NCI-H1436 (cell line): Measurements from ENCODE around the gene BZW1.

Experiments used
- DNase-seq: peaks from one replicate; lab custom pipeline; 2025; lab: John Stamatoyannopoulos, UW

The BZW1 gene

DNA sequence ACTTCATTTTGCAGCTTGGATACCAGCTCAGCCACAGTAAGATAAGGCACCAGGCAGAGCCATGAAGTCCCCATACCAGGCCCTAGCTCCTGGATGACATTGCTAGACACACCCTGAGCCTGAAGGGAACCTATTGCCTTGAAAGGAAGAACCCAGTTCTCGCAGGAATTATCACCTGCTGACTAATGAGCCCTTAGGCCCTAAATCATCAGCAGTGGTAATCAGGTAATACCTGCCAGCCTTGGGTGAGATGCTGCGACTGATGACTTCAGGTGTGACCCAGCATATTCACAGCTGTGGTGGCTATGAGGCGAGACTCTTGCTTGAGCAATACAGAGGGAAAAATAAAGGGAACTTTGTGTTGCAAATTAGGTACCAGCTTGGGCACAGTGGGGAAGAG lies 27.8 kb downstream of the BZW1 start:
- DNase-seq: no peak

DNA sequence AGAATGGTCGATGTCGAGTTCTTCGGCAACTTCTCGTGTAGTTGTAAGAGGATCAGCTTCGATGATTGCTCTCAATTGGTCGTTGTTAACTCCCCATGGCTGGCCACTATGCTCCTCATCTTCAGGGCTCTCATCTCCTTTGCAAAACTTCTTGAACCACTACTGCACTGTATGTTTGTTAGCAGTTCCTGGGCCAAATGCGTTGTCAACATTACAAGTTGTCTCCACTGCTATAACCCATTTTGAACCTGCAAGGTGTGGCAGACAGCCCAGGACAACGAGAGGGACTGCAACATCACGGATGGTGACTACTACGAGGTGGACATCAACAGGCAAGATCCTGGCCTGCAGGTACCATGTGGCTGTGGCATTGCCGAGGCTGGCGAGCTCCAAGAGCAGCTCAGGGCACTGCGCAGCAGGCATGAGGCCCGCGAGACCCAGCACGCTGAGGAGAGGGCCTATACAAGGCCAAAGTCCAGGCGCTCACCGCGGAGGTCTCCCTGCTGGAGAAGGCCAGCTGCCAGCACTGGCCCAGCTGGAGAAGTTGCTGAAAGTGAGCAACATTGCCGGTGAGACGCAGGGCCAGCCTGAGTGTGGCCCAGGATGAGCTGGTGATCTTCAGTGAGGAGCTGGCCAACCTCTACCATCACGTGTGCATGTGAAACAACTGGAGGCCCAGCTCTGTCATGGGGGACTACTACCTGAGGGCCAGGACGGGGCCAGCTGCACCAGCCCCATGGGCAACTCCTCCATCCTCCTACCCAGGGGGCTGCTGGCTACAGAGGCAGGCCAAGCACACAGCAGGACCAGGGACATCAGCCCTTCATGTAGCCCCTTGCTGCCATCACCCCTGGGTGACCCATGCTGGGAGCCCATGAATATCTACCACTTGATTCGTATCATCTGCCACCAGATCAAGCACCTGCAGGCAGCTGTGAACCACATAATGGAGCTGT lies 32.6 kb downstream of the BZW1 start:
- DNase-seq: no peak

DNA sequence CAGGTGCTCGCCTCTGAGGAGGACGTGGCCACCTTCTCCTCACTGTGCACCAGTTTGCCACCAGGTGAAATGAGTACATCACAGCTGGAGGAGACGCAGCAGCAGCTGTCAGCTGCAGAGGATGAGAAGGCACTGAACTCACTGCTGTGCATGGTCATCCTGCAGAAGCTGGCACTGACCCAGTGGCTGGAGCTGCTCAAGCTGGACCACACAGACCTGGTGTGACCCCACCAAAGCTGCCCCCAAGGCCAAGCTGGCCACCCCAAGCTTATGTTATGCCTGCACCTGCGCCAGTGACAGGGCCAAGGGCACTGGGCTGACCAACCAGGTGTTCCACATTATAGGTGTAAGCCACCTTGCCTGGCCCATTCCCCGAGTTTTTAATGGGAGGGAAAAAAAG lies 33.5 kb downstream of the BZW1 start:
- DNase-seq: no peak

DNA sequence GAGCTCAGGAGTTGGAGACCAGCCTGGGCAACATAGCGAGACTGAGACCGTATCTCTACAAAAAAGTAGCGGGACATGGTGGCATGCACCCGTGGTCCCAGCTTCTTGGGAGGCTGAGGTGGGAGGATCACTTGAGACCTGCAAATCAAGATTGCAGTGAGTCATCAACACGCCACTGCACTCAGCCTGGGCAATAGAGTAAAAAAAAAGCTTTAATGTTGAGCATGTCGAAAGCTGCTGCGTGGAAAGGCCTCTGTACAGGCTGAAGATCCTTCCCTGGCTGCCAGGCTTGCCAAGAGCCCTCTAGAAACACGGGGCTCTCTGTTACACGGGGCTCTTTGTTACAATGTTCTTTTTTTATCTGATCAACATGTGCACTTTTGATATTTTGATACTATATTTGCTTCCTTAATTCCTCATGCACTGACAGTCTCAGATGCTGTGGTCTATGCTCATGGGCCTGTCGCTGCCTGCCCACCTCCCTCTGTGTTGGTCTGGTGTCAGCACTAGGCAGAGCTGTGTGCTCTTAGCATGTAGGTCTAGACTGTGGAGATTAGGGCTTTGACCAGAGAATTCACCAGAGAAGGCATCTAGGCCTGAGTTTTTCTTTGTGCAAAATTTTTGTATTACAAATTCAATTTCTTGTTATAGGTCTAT lies 34.1 kb downstream of the BZW1 start:
- no peak for DNase-seq

DNA sequence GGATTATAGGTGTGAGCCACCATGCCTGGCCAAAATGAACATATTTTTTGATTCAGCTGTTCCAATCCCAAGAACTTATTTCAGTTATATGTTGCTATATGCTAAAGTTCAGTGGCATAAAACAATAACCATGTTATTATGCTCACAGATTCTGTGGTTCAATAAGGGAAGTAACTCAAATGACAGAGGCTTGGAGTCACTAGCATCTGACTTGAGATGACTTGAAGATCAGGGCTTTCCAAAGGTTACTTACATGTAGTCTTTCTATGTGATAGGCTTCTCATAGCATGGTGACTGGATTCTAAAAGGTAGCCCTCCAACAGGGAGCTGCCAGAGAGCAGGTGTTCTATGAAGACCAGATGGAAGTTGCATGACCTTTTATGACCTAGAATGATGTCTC lies 35.6 kb downstream of the BZW1 start:
- DNase-seq: no peak

DNA sequence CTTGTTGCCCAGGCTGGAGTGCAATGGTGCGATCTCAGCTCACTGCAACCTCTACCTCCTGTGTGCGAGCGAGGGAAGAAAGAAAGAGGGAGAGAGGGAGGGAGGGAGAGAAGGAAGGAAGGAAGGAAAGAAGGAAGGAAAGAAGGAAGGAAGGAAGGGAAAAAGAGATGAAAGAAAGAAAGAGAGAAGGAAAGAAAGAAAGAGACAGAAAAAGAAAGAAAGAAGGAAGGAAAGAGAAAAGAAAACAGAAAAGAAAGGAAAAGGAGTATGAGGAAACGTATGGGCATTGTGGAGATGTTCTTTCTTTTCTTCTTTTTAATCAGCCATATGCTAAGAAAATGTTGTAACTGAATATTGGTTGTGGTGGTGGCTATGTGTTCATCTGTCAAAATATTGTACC lies 36.2 kb downstream of the BZW1 start:
- no peak for DNase-seq

DNA sequence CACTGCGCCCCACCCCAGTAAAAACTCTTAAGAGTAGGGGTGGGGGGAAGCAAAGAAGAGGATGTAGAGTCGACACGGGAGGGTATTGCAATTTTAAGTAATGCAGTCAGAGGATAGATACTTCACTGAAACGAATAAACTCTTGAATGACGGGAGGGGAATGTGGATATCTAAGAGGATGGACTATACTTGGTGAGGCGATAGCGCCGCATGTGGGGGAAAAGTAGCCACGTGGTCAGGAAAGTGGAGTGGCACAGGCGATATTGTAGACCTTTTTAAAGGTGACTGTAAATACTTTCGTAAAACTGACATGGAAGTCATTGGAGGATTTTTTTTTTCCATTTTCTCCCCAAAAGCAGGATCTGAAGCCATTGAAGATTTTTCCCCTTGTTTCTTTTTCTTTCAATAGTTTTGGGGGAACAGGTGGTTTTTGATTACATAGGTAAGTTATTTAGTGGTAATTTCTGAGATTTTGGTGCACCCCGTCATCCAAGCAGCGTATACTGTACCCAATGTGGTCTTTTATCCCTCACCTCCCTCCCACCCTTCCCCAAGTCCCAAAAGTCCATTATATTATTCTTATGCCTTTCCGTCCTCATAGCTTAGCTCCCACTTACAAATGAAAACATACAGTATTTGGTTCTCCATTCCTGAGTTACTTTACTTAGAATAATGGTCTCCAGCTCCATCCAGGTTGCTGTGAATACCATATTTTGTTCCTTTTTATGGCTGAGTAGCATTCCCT lies 39.0 kb downstream of the BZW1 start:
- no peak for DNase-seq

DNA sequence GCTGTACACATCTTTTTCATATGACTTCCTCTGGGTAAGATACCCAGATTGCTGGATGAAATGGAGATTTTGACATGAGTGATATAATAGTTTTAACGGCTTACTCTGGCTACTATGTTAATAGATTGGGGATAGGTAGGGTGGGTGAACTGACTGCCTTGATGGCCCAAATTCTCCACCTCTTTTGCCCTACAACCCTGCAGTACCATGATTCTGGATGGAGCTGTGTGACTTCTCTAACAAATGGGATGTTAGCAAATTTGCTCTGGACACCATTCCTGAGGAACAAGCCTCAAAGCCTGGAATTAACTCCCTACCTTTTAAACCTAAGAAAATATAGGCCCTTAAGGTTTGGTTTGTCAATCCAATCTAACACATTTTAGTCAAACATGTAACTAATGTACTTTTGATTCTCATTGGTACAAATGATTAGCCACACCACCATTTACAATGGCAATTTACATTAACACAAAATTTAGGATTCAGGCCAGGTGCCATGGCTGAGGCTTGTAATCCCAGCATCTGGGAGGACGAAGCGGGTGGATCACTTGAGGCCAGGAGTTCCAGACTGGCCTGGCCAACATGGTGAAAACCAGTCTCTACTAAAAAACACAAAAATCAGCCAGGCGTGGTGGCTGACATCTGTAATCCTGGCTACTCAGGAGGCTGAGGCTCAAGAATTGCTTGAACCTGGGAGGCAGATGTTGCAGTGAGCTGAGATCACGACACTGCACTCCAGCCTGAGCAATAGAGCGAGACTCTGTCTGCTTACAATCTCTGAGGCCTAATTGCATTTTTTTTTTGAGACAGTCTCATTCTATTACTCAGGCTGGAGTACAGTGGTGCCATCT lies 39.9 kb downstream of the BZW1 start:
- no peak for DNase-seq

DNA sequence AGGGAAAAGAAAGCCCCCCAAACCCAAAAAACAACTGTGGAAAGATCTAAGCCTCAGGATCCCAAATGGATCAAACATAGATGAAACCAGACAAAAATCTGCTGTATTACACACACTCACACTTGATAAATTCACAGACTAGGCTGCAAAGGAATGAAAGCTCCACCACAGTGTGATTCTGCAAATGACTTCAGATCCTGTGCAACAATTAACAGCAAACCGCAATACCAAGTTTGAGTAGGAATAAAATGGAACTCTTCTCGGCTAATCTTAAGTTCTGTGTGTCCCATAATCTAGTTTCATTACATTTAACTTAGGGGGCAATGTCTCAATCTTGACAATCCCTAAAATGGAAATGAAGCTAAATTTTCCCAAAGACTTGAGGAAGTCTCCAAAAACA lies 40.9 kb downstream of the BZW1 start:
- DNase-seq: no peak

DNA sequence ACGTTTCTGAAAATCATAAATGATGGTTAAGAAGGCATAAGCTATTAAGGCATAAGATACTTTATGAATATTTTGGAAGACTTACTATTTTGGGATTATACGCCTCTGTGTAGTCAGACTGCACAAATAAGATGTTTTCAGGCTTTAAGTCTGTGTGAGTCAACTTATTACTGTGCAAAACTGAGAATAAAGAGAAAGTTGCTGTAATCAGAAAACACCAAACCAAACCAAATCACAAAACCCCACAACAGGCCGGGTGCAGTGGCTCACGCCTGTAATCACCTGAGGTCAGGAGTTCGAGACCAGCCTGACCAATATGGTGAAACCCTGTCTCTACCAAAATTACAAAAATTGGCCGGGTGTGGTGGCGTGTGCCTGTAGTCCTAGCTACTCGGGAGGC lies 45.1 kb downstream of the BZW1 start:
- no peak for DNase-seq

DNA sequence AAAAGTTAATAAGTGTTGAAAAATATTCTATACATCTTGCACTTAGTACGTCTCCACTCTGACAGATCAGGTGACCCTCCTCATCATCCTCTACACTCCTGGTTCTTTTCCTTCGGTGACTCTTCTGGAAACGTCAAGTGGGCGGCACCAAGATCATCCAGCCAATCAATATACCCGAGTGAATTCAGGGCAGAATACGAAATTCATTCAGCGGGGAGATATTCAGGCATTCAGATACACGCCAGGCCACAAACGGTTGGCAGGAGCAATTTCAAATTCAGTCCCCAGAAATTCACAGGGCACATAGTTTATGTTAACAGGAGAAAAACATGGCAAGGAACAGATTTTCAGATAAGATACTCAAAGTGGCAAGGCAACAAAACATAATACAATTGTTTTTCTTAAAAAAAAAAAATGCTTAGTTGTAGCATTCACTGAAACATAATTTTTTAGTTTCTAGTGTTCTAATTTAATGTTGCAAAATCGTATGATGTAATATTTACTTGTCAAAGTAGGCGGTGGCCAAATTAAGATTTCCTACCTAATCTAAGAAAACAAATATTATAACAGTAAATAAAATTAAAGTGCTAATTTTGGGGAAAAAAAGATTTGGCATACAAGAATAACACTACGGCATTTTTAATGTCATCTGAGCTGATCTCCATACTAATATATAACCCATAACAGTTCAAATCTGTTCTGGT lies 48.5 kb downstream of the BZW1 start:
- no peak for DNase-seq

DNA sequence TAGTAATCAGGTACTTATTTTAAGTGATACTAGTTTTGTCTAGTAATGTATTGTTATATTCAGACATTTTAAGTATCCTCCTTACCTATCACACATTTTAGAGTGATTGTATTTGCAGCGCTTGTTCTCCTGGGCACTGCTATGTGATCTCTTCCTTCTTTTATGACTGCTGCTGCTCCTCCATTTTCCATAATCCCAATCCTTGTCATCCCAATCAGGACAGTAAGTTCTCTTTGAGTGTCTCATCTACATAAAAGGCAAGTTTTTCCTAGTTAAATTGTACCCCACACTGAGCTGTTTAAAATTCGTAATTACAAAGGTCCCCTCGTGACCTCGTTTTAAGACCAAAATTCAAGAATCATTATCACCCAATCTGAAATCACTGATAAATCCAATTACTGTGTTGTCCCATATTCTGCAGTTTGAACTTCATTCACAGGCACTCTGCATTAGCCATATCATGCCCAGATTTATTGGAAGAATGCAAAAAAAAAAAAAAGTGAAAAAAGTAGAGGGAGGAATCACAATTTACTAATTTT lies 50.0 kb downstream of the BZW1 start:
- no peak for DNase-seq

DNA sequence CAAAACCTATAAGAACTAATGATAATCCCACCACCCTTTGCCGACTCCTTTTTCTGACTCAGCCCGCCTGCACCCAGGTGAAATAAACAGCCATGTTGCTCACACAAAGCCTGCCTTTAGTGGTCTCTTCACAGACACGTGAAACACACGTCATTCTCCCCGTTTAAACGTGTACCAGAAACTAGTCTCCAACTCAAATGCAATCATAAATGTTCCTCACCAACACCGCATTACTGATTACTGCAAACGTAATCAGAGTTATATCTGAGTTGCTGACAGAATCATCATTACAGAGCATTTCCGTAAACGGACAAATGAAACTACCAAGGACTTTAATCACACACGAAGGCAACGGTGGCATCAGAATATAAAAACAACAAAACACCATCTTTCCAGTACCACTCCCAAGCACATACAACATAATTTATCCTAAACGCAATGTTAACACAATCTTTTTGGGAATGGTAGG lies 50.9 kb downstream of the BZW1 start:
- peak; percentile 18 for DNase-seq

DNA sequence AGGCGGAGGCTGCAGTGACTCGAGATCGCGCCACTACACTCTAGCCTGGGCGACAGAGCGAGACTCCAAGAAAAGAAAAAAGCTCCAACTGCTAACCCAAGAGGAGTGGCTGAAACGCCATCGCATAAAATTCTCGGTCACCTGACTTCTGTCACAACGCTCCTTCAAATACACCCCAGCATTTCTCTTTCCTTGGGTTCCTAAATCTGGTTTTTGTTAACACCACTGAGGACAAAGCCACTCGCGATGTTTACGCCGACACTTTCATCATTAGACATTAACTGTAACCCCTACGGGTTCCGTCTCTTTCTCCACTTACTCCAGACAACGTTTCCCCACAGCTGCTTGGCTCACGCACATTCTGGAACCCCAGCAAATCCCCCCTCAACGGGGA lies 52.1 kb downstream of the BZW1 start:
- DNase-seq: peak; percentile 13

DNA sequence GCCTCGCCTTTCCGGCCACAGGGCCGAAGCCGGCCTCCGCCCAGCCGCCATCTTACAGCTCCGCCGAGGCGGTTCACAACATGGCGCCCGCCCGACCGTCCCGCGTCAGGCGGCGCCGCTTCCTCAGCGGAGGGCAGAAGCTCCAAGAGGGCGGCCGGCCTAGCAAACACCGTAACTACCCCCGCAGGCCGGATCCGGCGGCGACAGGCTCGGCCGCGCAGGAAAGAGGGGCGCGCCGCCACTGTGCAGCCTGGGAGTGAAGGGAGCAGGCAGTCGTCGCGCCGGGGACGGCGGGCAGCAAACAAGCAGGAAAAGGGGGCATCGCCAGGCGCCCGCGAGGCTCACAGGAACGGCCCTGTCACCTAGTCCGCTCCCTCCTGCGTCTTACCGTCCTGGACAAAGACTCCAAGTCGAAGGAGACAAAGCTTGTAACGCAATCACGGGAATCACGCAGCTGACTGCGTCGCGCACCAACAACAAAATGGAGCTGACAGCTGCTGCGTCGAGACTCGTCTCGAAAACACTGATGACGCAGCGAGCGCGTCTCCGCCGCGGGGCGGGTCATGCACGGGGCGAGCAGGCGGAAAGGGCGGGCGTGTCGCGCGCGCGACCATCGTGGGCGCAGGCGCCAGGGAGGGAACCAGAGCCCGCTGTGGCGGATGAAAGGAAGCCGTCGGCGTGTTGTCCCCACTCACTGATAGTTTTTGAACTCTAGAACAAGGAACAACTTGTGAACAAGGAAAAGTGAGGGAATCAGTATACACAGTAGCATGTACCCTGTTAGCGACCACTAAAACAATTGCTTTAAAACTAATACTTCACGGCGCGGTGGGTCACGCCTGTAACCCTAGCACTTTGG lies 52.7 kb downstream of the BZW1 start, which contains the start of gene CLK1:
TSS of gene CLK1 (minus strand) at position 483 of the 859 bp plus-strand sequence. CDS start 2,796 bp downstream, outside the sequence.
- peak; percentile 92 for DNase-seq

DNA sequence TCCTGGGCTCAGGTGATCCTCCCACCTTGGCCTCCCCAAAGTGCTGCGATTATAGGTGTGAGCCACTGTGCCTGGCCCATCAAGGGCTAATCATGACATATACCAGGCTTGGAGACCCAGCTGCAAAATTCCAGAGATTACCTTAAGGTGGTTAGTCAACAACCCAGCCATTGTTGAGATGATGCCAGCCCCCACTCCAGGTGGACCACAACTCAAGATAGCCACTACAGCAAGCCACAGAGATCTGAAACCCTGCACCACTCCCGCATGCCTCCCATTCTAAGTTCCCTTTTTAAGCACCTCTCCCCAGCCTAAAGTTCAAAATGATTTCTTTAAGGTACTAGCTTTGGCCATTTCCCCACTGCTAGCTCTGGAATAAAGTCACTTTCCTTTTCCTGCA lies 57.3 kb downstream of the BZW1 start:
- no peak for DNase-seq

DNA sequence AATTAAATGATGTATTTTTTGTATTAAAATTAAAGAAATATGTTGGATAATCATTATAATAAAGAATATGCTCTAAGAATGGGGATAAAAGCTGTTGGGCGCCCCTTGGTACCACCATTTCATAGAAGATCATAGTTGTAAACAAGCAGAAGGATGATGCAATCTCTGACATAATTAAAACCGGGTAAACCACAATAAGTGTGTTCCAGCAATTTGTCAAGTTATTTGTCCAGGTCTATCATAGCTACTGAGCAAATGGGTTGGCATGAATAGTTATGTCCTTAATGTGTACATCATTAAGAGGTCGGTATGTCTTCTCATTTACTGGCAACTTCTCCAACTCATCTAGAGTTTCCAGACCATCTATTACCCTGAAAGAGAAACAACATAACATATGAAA lies 59.4 kb downstream of the BZW1 start:
- no peak for DNase-seq

DNA sequence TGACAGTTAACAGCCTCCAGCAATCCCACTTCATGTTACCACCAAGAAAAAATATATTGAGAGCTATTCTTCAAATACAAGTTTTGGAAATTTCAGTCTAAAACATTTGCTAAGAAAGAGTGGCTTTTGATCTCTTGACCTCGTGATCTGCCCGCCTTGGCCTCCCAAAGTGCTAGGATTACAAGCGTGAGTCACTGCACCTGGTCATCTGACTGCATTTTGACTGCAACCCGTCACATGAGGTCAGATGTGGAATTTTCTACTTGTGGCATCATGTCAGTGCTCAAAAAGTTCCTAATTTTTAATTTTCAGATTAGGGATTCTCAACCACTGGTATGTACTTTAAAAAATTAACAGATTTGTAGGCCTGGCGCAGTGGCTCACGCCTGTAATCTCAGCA lies 61.9 kb downstream of the BZW1 start:
- no peak for DNase-seq
